GDM1 (cell line): ENCODE results near the gene CYTH3.

Experiments
- DNase-seq: peaks from one replicate; lab custom pipeline; 2025; lab: John Stamatoyannopoulos, UW

Gene CYTH3

GRCh38 chr7:6279937-6280336 is 7.5 kb upstream of the CYTH3 start:
- no peak for DNase-seq

GRCh38 chr7:6279341-6279740 is 6.9 kb upstream of the CYTH3 start:
- no peak for DNase-seq

- DNase-seq: no peak
Observed at GRCh38 chr7:6278749-6279310, 6.4 kb upstream of the CYTH3 start.

- DNase-seq: no peak
Observed at GRCh38 chr7:6277476-6277875, 5.1 kb upstream of the CYTH3 start.

GRCh38 chr7:6276911-6277408 is 4.5 kb upstream of the CYTH3 start:
- no peak for DNase-seq

- DNase-seq: no peak
Observed at GRCh38 chr7:6274743-6275142, 2.3 kb upstream of the CYTH3 start.

- DNase-seq: no peak
Observed at GRCh38 chr7:6273917-6274630, 1.6 kb upstream of the CYTH3 start.

GRCh38 chr7:6273380-6273837 is 985 bp upstream of the CYTH3 start:
- DNase-seq: no peak

GRCh38 chr7:6271694-6272440 is 557 bp downstream of the CYTH3 start:
- no peak for DNase-seq

GRCh38 chr7:6271060-6271658 is 1.3 kb downstream of the CYTH3 start:
- peak; percentile 5 for DNase-seq

- DNase-seq: no peak
Observed at GRCh38 chr7:6269527-6269926, 2.9 kb downstream of the CYTH3 start.

- DNase-seq: no peak
Observed at GRCh38 chr7:6268907-6269306, 3.5 kb downstream of the CYTH3 start.

GRCh38 chr7:6268023-6268900 is 4.2 kb downstream of the CYTH3 start:
- no peak for DNase-seq

- no peak for DNase-seq
Observed at GRCh38 chr7:6266699-6267098, 5.7 kb downstream of the CYTH3 start.

GRCh38 chr7:6262221-6262620 is 10.2 kb downstream of the CYTH3 start:
- DNase-seq: no peak

- DNase-seq: no peak
Observed at GRCh38 chr7:6261699-6262098, 10.7 kb downstream of the CYTH3 start.

GRCh38 chr7:6260291-6261187 is 11.9 kb downstream of the CYTH3 start:
- DNase-seq: no peak

GRCh38 chr7:6259257-6259656 is 13.2 kb downstream of the CYTH3 start:
- DNase-seq: no peak

- no peak for DNase-seq
Observed at GRCh38 chr7:6258440-6259182, 13.8 kb downstream of the CYTH3 start.

- no peak for DNase-seq
Observed at GRCh38 chr7:6257675-6258074, 14.7 kb downstream of the CYTH3 start.
